Measurements from ENCODE around the gene HOXD13. TPM values are rescaled to one million over a fixed set of nuclear protein-coding genes. Genes with fewer than 3 reads are reported as not detected.

HOXD13 gene
- total RNA-seq, 1 donor from 2014 or later = not detected

GRCh38 chr2:176099728-176100546, 7.4 kb downstream of the HOXD13 start, which contains the start of gene HOXD12:
HOXD12 (plus strand) TSS chr2:176099795; CDS start chr2:176099802, 7 bp downstream.
- TF ChIP-seq CTCF (IDR thresholded peaks at IDR 0.05; ENCODE audit: unreplicated experiment) = no peak
- Mint-ChIP-seq H3K4me1 (ENCODE audit: low read depth) (peaks cover 4% of the 10 kb centered on the region), H3K4me3 (ENCODE audit: low read depth) (no peak within 1 kb of the TSS), H3K27ac (no peak within 1 kb of the TSS), H3K36me3 (ENCODE audit: insufficient read depth) (no peaks in the 10 kb centered on the region), H3K27me3 (peaks cover 96% of the 10 kb centered on the region), H3K9me3 (ENCODE audit: low read depth) (no peaks in the 10 kb centered on the region)
- DNase-seq (ENCODE audit: low spot score, unreplicated experiment) = no peak

GRCh38 chr2:176100547-176101140, 8.1 kb downstream of the HOXD13 start:
- Mint-ChIP-seq H3K27ac (no peak overlapping the region), H3K27me3 (peaks cover 96% of the 10 kb centered on the region), H3K4me1 (ENCODE audit: low read depth) (peaks cover 4% of the 10 kb centered on the region), H3K4me3 (ENCODE audit: low read depth) (no peak overlapping the region), H3K36me3 (ENCODE audit: insufficient read depth) (no peaks in the 10 kb centered on the region), H3K9me3 (ENCODE audit: low read depth) (no peaks in the 10 kb centered on the region)
- no peak for DNase-seq (ENCODE audit: low spot score, unreplicated experiment)
- TF ChIP-seq CTCF (IDR thresholded peaks at IDR 0.05; ENCODE audit: unreplicated experiment) = no peak

- H3K9me3 Mint-ChIP-seq (ENCODE audit: low read depth) = no peaks in the 10 kb centered on the region
- H3K36me3 Mint-ChIP-seq (ENCODE audit: insufficient read depth) = no peaks in the 10 kb centered on the region
- H3K27me3 Mint-ChIP-seq = peaks cover 96% of the 10 kb centered on the region
- no peak for DNase-seq (ENCODE audit: low spot score, unreplicated experiment)
- H3K4me1 Mint-ChIP-seq (ENCODE audit: low read depth) = peaks cover 4% of the 10 kb centered on the region
- H3K4me3 Mint-ChIP-seq (ENCODE audit: low read depth) = no peak overlapping the region
- no peak for TF ChIP-seq CTCF (IDR thresholded peaks at IDR 0.05; ENCODE audit: unreplicated experiment)
- no peak overlapping the region for H3K27ac Mint-ChIP-seq
Observed at GRCh38 chr2:176101216-176101830, 8.8 kb downstream of the HOXD13 start.

DNA sequence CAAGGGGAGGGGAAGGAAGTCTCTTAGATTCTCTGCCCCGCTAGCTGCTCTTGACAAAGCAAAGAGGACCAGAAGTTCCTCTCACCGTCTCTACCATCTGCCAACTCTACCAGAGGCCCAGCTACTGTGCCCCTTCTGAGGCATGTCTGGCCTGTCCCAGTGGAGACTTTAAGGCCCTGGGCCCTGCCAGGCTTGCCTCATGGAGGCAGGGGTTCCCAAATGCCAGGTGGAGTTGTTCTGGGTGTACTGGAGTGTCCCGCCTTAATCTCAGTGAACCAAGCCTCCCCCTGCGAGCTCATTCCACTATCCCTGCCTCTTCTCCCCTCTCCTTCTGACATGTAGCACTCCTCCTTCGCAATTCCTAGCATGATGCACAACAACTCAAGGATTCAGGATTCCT, 9.3 kb downstream of the HOXD13 start:
- no peak for TF ChIP-seq CTCF (IDR thresholded peaks at IDR 0.05; ENCODE audit: unreplicated experiment)
- H3K4me3 Mint-ChIP-seq (ENCODE audit: low read depth) = no peak overlapping the region
- no peaks in the 10 kb centered on the region for H3K36me3 Mint-ChIP-seq (ENCODE audit: insufficient read depth)
- H3K27ac Mint-ChIP-seq = no peak overlapping the region
- no peak for DNase-seq (ENCODE audit: low spot score, unreplicated experiment)
- H3K4me1 Mint-ChIP-seq (ENCODE audit: low read depth) = peaks cover 4% of the 10 kb centered on the region
- no peaks in the 10 kb centered on the region for H3K9me3 Mint-ChIP-seq (ENCODE audit: low read depth)
- peaks cover 93% of the 10 kb centered on the region for H3K27me3 Mint-ChIP-seq

GRCh38 chr2:176102309-176102866, 9.9 kb downstream of the HOXD13 start:
- no peak for DNase-seq (ENCODE audit: low spot score, unreplicated experiment)
- Mint-ChIP-seq H3K27me3 (peaks cover 93% of the 10 kb centered on the region), H3K9me3 (ENCODE audit: low read depth) (no peaks in the 10 kb centered on the region), H3K4me1 (ENCODE audit: low read depth) (peaks cover 7% of the 10 kb centered on the region), H3K36me3 (ENCODE audit: insufficient read depth) (no peaks in the 10 kb centered on the region), H3K4me3 (ENCODE audit: low read depth) (no peak overlapping the region), H3K27ac (no peak overlapping the region)
- no peak for TF ChIP-seq CTCF (IDR thresholded peaks at IDR 0.05; ENCODE audit: unreplicated experiment)
